NB4 (cell line): ENCODE results near the gene C21orf58.

Experiments
- CTCF ChIP-seq: IDR thresholded peaks from one replicate; pipeline ENCODE4 v1.5.1; 2012; ENCODE audit warnings: low read depth, low read length
- MYC ChIP-seq: IDR thresholded peaks from 2 replicates; pipeline ENCODE4 v1.6.1; 2011; ENCODE audit warnings: low read depth, low read length

- TF ChIP-seq CTCF = no peak
- no peak for TF ChIP-seq MYC
Measured at GRCh38 chr21:46325073-46325912, 1.6 kb upstream of the C21orf58 start.
